Hepatocyte (in vitro differentiated cells): Measurements from ENCODE around the gene KPNA3.

Source experiments
- EZH2 ChIP-seq: fragments of 200-600 bp; sonication (generic); IDR thresholded peaks from 2 replicates; pipeline ENCODE4 v1.6.1; 2016; ENCODE audit warnings: antibody characterized with exemption, mild to moderate bottlenecking, borderline replicate concordance
- EZH2phosphoT487 ChIP-seq: fragments of 200-600 bp; sonication (generic); IDR thresholded peaks from one replicate; pipeline ENCODE4 v1.6.1; 2018; ENCODE audit warnings: antibody characterized with exemption, mild to moderate bottlenecking, low read depth, moderate library complexity; ENCODE audit not compliant: unreplicated experiment, severe bottlenecking
- TF ChIP-seq, protein P1 (sequence below): fragments of 200-600 bp; sonication (generic); IDR thresholded peaks from 2 replicates; pipeline ENCODE4 v1.5.1; 2016; ENCODE audit warnings: antibody characterized with exemption, mild to moderate bottlenecking; ENCODE audit not compliant: poor library complexity

DNA sequence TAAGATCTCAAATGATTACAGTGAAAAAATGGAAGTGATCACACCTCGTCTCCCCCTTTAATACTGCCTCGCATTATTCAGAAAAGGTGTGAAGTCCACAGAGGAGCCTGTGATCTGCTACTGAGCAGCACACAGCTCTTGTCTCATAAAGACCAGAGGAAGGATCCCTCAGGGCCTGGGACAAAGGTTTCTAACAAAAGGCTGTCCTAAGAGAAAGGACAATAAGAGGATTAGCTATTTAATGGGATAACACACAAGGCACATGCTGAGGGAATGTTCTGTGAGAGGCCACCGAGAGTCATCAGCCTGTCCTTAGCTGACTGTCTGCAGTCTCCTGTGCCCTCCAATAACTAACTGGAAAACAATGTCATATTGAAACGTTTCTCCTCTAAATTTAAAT, 127.9 kb downstream of the KPNA3 start:
- TF ChIP-seq, protein P1, sequence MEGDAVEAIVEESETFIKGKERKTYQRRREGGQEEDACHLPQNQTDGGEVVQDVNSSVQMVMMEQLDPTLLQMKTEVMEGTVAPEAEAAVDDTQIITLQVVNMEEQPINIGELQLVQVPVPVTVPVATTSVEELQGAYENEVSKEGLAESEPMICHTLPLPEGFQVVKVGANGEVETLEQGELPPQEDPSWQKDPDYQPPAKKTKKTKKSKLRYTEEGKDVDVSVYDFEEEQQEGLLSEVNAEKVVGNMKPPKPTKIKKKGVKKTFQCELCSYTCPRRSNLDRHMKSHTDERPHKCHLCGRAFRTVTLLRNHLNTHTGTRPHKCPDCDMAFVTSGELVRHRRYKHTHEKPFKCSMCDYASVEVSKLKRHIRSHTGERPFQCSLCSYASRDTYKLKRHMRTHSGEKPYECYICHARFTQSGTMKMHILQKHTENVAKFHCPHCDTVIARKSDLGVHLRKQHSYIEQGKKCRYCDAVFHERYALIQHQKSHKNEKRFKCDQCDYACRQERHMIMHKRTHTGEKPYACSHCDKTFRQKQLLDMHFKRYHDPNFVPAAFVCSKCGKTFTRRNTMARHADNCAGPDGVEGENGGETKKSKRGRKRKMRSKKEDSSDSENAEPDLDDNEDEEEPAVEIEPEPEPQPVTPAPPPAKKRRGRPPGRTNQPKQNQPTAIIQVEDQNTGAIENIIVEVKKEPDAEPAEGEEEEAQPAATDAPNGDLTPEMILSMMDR = no peak
- TF ChIP-seq EZH2 (no peak), EZH2phosphoT487 (no peak)
